ENCODE results near the gene CCDC15.

- TF ChIP-seq CTCF (conservative IDR thresholded peaks at IDR 0.05 in 1 of 2, IDR thresholded peaks at IDR 0.05 in 1 of 2; ENCODE audit: extremely low read depth in 1 of 2, insufficient read depth in 1 of 2, low read depth in 1 of 2, low read length in 2 of 2): no peak
- TF ChIP-seq EZH2 (IDR thresholded peaks at IDR 0.05; ENCODE audit: borderline replicate concordance, low read length): no peak
Measured at GRCh38 chr11:124971810-124972209, 17.8 kb downstream of the CCDC15 start.

All from mammary epithelial cell (primary cell).